Activated CD4-positive, CD25-positive, alpha-beta regulatory T cell treated with anti-CD3 and anti-CD28 coated beads, Interleukin-2, amount 50 U/mL, for 24 hours (primary cell): ENCODE data around the gene FXR1.

Experiments
- ATAC-seq, 2 donors: fragments of 150-1000 bp; cut with Tn5 transposase; one replicate each; pipeline ENCODE4 v1.10.0; 2021; ENCODE audit warnings: mild to moderate bottlenecking in 1 of 2, moderate library complexity in 1 of 2

The FXR1 gene

GRCh38 chr3:181009225-181009624, 96.8 kb downstream of the FXR1 start:
- peak; percentile 62 to 68 for ATAC-seq

GRCh38 chr3:181017690-181018089, 105.2 kb downstream of the FXR1 start:
- no peak for ATAC-seq

- no peak for ATAC-seq
These were observed 112.7 kb downstream of the FXR1 start for GRCh38 chr3:181025204-181025603.

- no peak for ATAC-seq
These were observed 118.5 kb downstream of the FXR1 start for GRCh38 chr3:181030948-181031347.
